GM19240 (cell line): ENCODE results near the gene INPP4A.
A peak's percentile ranks its signal among the peaks of the same experiment; 100 is the strongest.

ENCODE experiments used
- DNase-seq: peaks from one replicate; pipeline ENCODE4 v3.0.0; 2011; ENCODE audit warnings: low spot score; ENCODE audit not compliant: insufficient read length

The INPP4A gene

GRCh38 chr2:98561902-98562695 is 117.4 kb downstream of the INPP4A start:
- no peak for DNase-seq

DNA sequence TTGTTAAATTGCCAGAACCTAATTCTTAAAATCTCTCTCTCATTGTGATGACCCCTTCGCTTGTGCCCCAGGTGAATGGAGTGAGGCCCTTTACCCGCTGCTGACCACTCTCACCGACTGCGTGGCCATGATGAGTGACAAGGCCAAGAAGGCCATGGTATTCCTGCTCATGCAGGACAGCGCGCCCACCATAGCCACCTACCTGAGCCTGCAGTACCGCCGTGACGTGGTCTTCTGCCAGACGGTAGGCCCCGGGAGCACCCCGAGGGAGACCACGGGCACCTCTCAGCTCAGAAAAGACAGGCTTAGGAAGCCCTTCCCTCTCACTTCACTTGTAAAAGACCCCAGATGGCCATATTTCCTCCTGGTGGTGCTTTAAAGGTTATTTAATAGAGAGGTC is 118.7 kb downstream of the INPP4A start:
- DNase-seq: no peak

DNA sequence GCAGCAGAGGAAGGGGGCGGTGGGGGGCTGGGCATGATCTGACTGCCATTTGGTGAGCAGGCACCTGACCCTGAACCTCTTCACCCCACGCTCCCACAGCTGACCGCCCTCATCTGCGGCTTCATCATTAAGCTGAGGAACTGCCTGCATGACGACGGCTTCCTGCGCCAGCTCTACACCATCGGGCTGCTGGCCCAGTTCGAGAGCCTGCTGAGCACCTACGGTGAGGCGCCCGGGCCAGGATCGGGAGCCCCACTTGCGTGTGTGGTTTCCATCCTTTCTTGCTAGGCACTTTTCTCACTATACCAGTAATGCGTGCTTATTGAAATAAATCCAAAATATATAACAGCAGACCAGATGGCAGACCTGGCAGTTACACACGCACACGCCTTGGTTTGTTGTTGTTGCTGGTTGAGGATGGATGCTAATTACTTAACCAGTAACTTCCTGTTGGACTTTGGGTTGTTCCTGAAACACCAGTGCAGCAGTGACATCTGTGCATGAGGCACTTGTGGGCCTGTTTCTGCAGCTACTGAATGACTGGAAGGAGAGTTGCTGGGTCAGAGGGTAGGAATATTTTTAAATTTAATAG is 120.0 kb downstream of the INPP4A start:
- no peak for DNase-seq

- DNase-seq: no peak
Observed at GRCh38 chr2:98565286-98565860, 120.7 kb downstream of the INPP4A start.

- no peak for DNase-seq
Observed at GRCh38 chr2:98565941-98566340, 121.3 kb downstream of the INPP4A start.

- DNase-seq: no peak
Observed at GRCh38 chr2:98568161-98568956, 123.7 kb downstream of the INPP4A start.

- DNase-seq: peak; percentile 68
Observed at GRCh38 chr2:98569197-98569793, 124.6 kb downstream of the INPP4A start.

DNA sequence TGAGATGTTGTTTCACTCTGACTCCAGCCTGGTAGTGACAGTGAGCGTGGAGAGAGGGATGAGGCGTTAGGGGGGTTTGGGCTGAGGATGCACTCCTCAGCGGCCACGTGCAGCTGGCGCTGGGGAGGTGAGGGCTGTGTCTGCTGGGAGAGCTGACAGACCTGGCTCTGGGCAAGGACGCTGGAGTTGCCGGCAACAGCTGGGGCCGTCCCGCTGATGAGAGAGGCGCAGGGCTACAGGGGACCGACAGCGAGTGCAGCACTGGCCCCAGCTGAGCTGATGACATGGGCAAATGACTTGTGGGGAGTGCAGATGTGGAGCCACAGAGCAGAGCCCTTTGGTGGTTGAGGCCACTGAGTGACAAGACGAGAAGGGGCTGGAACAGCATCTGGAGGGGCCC is 125.3 kb downstream of the INPP4A start:
- no peak for DNase-seq

DNA sequence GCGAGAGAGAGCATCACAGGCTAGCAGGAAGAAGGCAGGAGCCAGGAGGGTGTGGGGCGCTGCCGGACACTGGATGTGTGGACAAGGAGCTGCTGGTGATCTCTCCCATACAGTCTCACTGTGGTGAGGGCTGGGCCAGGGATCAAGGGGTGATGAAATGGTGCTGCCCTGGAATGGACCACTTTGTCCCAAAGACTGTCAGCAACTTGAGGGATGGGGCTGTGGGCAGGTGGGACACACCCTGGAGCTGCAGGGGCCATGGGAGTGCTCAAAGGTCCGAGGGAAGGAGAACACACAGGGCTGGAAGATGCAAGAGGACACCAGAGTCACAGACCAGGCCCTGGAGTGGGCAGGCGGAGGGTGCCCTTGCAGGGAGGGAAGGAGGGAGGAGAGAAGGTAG is 125.7 kb downstream of the INPP4A start:
- no peak for DNase-seq

DNA sequence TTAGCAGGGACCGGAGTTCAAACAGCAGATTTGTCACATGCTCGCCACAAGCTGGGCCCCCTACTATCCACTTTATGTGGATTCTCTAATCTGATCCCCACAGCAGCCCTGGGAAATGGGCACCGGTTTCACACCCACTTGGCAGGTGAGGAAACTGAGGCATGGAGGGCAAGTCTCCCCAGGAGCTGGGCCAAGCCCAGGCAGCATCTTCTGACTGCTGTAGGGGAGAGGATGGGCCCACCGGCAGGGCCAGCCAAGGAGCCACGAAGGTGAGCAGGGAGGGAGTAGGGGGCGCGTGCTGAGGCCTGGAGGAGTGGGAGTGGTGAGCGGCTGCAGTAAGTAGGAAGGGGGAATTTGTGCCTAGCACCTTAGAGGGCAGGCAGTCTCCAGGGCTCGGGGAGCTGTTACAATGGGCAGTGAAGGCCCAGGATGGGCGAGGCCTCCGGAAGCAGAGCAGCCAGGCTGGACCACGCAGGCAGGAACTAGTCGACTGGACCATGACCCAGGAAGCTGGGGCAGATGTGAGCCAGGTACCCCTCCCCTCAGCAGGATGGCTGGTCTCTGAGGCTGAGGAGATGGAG is 126.6 kb downstream of the INPP4A start:
- no peak for DNase-seq

DNA sequence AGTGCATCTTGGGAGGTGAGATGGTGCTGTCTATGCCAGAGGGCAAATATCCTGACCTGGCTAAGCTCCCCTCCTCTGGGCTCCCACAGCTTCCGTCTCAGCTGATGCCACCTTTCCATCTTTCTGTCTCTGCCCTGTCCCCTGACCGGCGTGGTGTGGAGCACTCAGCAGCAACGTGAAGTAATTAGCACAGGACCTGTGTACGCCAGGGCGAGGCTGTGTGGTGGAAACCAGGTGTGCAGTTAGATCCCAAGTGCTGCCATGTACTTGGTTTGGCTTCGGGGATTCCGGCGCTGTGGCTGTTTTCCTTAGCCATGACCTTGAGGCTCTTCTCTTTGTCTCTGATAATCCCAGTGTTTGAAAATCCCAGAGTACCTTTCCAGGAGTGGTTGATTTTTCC is 127.1 kb downstream of the INPP4A start:
- no peak for DNase-seq

GRCh38 chr2:98572211-98572610 is 127.6 kb downstream of the INPP4A start:
- DNase-seq: no peak

GRCh38 chr2:98572676-98573075 is 128.0 kb downstream of the INPP4A start:
- DNase-seq: no peak

DNA sequence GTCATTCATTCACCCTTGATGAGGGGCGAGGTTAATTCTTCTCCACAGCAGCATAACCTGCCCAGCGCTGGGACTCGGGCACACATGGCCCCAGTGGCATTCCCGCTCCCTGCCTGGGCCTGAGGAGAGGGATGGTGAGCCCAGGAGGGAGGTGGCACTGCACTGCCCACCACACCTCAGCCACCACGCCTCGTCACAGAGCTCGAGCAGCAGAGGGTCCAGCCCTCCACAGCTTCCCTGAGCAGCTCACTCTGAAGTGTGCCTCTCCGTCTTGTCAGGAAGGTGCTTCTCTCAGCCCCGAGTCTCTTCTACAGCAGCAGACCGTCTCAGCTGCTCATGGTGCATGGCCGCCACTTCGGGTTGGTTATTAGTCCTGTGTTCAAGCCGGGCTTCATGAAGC is 128.8 kb downstream of the INPP4A start:
- DNase-seq: no peak

DNA sequence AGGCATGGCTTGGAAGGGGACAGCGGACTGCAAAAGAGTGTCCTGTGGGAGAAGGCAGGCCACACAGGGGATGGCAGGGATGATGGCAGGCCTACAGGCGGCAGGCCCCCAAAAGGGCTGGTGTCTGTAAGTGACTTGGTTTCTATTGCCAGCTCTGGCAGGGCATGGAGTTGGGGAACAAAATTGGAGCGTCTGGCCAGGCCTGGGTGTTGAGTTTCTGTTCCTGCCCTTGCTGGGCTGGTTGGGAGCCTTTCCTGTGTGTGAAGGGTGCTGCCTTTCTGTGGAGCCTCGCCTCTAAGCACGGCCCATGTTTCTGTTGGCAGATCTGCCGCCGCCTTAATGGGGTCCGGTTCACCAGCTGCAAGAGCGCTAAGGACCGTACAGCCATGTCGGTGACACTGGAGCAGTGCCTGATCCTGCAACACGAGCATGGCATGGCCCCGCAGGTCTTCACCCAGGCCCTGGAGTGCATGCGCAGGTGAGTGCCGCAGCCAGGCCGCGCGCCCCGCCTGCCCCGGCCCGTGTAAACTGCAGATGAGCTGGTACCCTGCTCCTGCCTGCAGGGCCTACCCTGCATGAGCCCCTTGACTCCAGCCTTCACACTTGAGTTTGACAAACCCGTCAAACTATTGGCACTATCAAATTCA is 132.1 kb downstream of the INPP4A start:
- no peak for DNase-seq

DNA sequence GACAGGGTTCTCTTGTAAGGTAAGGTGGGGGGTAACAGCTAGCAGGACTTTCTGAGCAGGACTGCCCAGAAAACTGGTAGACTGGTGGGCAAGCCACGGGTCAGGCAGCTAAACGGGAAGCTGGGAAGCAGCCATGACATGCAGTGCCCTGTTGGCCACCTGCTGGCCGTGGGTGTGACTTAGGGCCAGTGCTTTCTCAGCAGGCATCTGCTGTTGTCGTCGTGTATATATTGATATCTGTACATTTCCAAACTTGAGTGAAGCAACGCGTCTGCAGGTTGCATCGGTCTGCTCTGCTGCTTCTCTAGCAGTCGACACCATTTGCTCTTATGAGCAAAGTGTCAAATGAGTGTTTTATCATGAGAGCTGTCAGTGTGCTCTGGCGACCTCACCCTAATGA is 132.7 kb downstream of the INPP4A start:
- no peak for DNase-seq

GRCh38 chr2:98578231-98578630 is 133.6 kb downstream of the INPP4A start:
- DNase-seq: no peak

- no peak for DNase-seq
Observed at GRCh38 chr2:98579926-98580325, 135.3 kb downstream of the INPP4A start.

DNA sequence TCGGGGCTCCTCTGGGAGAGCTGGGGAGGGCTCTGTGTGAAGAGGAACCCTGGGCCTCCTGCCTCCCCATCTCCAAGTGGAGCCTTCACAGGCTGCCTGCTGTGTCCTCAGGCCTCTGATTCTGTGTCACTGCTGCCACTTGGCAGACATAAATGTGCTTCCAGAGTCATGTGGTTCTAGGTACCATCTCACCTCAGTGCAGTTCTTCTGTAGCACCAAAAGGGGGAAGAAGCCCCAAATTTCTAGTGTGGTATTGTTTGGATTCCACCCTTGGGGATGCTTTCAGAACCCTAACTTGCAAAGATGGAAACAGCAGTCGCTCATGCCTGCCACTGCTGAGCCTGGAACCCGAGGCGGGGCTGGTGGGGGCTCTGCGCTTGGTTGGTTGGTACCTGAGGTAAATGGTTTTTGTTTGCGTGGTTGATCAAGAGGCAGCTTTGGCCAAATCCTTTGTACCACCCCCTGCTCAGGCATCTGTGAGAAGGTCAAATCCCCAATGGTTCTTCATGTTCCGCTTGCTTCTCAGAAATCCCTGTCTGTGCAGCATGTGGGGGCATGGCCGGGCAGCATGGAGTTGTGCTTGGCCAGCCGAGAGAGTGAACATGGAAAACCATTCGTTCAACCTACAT is 136.1 kb downstream of the INPP4A start:
- no peak for DNase-seq

GRCh38 chr2:98582523-98582922 is 137.9 kb downstream of the INPP4A start:
- no peak for DNase-seq
